IPS DF 19.7 (cell line): Measurements from ENCODE around the gene DUS1L.
A peak's percentile ranks its signal among the peaks of the same experiment; 100 is the strongest.
"Not testable (repeated sequence)": the region's sequence is repeated elsewhere in the genome, so short reads cannot be mapped to it uniquely, and the experiment has no call there.

Experiments
- DNase-seq: peaks from one replicate; pipeline ENCODE4 v3.0.0-alpha.2; 2013; ENCODE audit warnings: low read depth, low spot score

DUS1L gene

GRCh38 chr17:82039695-82040299, 25.8 kb downstream of the DUS1L start:
- DNase-seq = no peak

GRCh38 chr17:82038796-82039409, 26.7 kb downstream of the DUS1L start:
- DNase-seq = not testable (repeated sequence)

DNA sequence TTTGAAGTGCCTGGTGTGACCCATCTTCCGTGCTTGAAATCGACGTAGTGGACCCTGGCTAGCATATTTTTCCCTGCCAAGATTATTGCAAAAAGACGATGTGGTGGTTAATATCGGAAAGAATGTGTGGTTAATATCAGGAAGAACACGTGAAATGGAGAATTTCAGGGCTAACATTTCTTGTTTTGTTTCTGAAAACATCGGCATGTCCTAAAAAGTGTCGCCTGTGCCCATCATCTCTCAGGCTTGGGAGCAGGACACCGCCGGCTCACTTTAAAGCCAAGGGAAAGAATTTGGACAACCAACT, 27.8 kb downstream of the DUS1L start:
- DNase-seq = no peak

DNA sequence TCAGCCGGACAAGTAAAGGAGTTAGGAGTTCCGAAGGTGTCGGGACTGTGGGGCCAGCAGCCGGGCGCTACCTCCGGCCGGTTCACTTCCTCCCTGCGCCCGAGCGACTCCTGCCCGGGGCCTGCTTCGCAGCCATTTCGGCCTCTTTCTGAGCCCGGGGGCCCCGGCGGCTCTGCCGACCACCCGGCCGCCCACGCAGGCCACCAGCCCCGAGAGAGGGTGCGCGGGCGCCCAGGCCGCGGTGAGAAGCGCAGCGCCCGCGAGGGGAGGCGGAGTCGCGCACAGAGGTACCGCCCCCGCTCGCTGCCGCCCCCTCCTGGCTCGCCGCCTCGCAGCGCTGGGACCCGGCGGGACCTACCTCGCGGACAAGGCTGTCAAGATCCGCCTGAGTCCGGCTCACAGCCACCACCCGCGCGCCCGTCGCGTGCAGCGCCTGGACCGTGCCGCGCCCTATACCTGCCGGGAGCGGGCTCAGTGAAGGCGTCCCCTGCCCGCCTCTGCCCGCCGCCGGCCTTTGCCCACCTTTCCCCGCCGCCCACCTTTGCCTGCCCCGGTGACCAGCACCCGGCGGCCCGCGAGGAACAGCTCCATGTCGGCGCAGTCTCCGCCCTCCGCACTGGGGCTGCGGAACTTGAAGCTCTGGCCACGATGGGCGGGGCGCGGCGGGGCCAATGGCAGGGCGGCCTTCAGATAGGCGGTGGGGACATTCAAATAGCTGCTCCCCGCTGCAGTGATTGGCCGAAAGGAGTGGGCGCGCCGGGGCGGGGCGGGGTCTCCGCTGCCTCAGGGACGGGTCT, 28.3 kb downstream of the DUS1L start, which contains the start of gene DCXR:
Gene DCXR, minus strand, starts transcription at position 606 of the 797 bp plus-strand sequence. Its CDS starts 15 bp downstream, at position 591.
- DNase-seq = peak; percentile 64

GRCh38 chr17:82036634-82037091, 28.9 kb downstream of the DUS1L start:
- no peak for DNase-seq

DNA sequence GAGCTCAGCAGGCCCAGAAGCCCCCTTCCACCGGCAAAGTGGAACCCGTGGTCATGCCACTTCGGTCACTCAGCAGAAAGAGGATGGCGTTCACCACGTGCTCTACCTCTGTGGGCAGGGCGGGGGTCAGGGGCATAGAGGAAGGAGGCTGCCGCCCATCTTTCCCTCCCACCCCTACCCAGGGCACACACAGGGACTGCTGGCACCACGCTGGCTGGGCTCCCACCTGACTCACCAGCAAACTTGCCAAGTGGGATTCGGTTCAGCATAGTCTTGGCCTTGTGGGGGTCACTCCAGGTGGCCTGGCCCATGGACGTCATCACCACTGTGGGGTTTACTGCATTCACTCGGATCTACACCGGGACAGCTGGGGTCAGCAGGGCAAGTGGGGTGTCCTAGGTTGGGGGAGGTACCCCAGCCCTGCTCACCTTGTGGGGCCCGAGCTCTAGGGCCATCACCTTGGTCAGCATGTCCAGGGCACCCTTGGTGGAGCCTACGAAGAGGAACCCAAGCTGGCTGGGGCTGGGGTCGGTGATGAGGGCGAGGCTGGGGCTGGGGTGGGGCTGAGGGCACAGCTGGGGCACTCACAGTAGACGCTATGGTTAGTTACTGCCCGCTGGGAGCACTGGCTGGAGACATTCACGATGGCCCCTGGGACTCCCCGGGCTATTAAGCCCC, 29.5 kb downstream of the DUS1L start:
- no peak for DNase-seq

- DNase-seq = no peak
Measured at GRCh38 chr17:82035488-82035887, 30.1 kb downstream of the DUS1L start.

- DNase-seq = no peak
Measured at GRCh38 chr17:82034371-82035011, 31.1 kb downstream of the DUS1L start.

DNA sequence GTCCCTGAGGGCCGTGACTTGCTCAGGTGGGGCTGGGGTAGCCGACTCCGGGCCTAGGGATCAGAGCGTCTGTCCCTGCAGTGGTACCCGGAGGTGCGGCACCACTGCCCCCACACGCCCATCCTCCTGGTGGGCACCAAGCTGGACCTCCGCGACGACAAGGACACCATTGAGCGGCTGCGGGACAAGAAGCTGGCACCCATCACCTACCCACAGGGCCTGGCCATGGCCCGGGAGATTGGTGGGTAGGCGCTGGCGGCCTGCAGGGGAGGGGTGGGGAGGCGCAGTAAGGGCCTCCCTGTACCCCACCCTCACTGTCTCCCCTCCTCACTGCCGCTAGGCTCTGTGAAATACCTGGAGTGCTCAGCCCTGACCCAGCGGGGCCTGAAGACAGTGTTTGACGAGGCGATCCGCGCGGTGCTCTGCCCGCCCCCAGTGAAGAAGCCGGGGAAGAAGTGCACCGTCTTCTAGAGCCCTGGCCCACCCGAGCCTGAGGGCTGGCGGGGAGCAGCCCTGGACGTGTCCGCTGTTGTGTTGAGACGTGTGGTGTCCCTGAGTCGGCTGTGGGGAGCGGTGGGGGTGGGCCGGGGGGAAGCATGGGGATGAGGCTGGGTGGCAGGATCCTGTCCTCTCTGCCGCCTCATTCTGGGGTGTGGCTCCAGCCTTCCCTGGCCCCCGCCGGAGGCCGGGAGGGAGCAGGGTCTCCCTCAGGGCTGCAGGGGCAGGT, 32.1 kb downstream of the DUS1L start:
- no peak for DNase-seq

- DNase-seq = no peak
Measured at GRCh38 chr17:82031885-82032627, 33.5 kb downstream of the DUS1L start.

DNA sequence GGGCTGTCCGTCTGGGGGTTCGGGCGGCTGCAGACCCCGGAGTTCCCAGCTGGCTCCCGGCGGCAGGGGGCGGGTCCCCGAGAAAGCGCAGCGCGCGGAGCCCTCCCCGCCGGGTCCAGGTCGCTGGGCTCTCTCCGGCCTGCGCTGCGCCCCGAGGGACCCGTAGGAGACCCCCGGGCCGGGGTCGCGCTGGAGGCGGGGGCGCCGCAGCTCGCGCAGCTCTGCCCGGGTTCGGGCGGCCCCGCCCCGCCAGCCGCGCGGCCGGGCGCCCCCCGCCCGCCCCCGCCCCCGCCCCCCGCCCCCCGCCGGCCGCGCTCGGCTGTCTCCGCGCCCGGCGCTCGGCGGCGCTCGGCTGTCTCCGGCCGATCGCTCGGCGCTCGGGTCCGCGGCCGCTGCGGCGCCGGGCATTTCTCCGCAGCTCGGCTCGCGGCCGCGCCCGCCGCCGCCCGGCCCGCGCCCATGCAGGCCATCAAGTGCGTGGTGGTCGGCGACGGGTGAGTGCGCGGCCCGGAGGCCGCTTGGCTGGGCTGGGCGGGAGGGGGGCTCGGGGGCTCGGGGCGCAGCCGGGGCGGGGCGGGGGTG, 34.2 kb downstream of the DUS1L start, which contains the start of gene RAC3:
Gene RAC3, plus strand, starts transcription at position 376 of the 582 bp plus-strand sequence. Its CDS starts 84 bp downstream, at position 460.
- DNase-seq = no peak

DNA sequence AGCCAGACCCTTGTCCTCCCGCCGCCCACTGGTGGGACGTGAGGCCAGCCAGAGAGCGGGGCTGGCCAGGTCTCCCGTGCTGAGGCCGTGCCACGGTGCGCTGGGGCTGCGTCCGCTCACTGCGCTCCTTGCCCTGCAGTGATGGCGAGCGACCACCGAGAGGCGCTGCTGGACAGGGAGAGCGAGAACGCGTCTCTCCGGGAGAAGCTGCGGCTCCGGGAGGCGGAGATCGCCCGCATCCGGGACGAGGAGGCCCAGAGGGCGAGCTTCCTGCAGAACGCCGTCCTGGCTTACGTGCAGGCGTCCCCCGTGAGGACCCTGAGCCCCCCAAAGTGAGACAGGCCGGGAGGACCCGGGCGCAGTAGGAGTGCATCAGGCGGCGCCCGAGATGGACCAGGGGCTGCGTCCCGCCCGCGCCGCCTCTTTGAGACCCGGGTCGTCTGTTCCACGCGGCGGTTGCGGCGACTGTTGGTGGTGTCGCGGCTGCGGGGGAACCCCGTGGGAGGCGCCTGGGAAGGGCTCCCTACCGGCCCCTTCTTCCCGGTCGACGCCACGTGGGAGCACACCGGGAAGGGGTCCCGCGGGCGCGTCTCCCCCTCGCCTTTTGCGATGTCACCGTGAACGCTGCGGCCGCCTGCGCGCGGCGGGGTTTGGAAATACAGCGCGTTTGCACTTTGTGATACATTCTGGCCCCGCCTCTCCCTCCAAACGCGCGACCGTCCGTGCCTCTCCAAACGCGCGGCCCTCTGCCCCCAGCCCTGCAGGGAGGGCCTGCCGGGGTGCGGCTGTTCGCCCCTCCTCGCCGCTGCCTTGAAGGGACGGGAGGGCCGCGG, 34.9 kb downstream of the DUS1L start:
- DNase-seq = no peak

DNA sequence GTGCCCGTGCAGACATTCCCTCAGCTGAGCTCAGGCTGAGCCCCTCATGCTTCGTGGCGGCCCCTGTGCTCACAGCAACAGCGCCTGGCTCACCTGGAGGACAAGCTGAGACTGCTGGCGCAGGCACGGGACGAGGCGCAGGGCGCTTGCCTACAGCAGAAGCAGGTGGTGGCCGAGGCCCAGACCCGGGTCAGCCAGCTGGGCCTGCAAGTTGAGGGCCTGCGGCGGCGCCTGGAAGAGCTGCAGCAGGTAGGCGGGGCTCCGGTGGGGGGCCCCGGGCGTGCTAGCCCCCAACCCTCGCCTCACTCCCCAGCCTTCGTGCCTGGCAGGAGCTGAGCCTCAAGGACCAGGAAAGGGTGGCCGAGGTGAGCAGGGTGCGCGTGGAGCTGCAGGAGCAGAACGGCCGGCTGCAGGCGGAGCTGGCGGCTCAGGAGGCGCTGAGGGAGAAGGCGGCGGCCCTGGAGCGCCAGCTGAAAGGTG, 35.6 kb downstream of the DUS1L start:
- DNase-seq = no peak

- DNase-seq = no peak
Measured at GRCh38 chr17:82029391-82029790, 36.2 kb downstream of the DUS1L start.

DNA sequence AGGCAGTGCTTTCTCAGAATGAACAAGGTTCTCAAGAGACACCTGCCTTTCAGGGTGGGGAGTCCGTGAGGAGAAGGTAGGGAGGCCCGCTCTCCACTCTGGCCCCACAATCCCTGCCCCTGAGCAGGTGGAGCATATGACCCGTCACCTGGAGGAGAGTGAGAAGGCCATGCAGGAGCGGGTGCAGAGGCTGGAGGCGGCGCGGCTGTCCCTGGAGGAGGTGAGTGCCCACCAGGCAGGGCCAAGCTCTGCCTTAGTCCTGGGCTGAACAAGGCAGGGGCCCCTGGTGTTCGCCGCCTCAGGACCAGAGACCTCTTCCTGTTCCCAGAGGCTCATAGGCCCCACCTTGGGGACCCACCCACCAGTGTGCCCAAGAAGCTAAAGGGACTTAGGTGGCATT, 36.6 kb downstream of the DUS1L start:
- DNase-seq = no peak

DNA sequence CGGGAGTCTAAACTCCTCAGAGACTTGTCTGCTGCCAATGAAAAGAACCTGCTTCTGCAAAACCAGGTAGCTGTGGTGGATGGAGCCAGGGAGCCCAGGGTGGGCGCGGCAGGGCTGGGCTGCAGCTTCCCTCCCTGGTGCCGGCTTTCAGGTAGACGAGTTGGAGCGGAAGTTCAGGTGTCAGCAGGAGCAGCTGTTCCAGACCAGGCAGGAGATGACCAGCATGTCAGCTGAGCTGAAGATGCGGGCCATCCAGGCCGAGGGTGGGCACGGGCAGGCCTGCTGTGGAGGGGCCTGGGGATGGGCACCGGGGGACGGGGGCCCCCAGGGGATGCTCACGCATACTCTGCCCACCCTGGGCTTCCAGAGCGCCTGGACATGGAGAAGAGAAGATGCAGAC, 37.4 kb downstream of the DUS1L start:
- DNase-seq = no peak

DNA sequence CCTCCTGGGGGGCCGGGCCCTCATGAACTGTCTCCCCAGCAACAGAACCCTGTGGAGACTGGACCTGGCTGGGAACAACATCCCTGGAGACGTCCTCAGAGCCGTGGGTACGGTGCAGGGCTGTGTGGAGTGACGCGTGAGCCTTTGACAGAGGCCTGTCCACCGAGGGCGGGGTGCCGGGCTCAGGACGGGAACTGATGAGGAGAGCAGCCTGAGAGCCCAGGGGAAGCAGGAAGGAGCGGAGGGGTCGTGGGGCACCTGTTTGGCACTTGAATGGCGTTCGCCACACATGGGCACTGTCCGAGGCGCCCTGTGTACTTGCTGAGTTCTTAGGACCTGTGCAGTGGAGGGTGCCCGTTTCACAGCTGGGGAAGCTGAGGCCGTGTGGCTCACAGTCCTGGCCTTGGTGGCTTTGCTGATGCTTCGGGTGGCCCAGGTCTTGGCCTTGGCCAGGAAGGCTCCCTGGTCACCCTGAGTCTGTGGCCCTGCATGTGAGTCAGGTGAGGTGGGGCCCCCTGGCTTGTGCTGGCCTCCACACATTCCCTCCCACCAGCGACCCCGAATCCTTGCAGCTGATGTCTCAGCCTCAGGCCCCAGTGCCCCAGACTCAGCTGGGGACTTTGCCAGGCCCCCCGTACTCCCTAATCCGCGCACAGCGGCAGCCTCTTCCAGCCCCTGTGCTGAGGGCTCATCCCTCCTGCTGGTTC, 40.0 kb downstream of the DUS1L start:
- no peak for DNase-seq

DNA sequence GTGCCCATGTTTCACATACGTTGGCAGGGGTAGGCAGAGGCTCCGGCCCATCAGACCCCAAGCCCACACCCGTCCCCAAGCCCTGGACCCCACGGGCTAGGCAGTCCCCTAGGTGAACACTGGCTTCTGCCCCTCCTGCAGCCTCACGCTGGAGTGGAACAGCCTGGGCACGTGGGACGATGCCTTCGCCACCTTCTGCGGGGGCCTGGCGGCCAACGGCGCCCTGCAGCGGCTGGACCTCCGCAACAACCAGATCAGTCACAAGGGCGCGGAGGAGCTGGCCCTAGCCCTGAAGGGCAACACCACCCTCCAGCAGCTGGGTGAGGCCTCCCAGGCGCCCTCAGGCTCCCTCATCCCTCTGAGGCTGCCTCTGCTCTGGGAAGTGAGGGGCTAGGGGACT, 40.7 kb downstream of the DUS1L start:
- no peak for DNase-seq
